Sigmoid colon (tissue), 7 donors: ENCODE data around the gene ALPI. TPM values are rescaled to one million over a fixed set of nuclear protein-coding genes. Genes with fewer than 3 reads are reported as not detected.
A peak's percentile ranks its signal among the peaks of the same experiment; 100 is the strongest.

Source experiments
- DNase-seq: peaks from one replicate; pipeline ENCODE4 v3.0.0-alpha.2; 2019
- H3K27ac ChIP-seq, 4 donors: fragments of 200-600 bp; sonication (generic); one replicate each; pipeline ENCODE4 v1.5.1; 2016 to 2019; ENCODE audit warnings: mild to moderate bottlenecking in 1 of 4
- H3K27me3 ChIP-seq, 3 donors: fragments of 200-600 bp; sonication (generic); one replicate each; pipeline ENCODE4 v1.5.1; 2019; ENCODE audit warnings: mild to moderate bottlenecking in 1 of 3
- H3K36me3 ChIP-seq, 4 donors: fragments of 200-600 bp; sonication (generic); one replicate each; pipeline ENCODE4 v1.5.1; 2016 to 2019
- H3K4me1 ChIP-seq, 4 donors: fragments of 200-600 bp; sonication (generic); one replicate each; pipeline ENCODE4 v1.5.1; 2017 to 2019
- H3K4me3 ChIP-seq, 4 donors: fragments of 200-600 bp; sonication (generic); one replicate each; pipeline ENCODE4 v1.5.1; 2017 to 2019; ENCODE audit warnings: mild to moderate bottlenecking in 2 of 4, moderate library complexity in 1 of 4
- H3K9me3 ChIP-seq, 4 donors: fragments of 200-600 bp in 3 of 4; sonication (generic) in 3 of 4; one replicate each; pipeline versions ENCODE4 v1.5.1 to v1.6.1; 2013 to 2019
- EP300 ChIP-seq, 4 donors: sonication (generic); formaldehyde crosslinking; IDR thresholded peaks; one replicate each; pipeline ENCODE4 v1.6.1; 2017; ENCODE audit warnings: antibody characterized with exemption in 4 of 4
- POLR2A ChIP-seq, 2 donors: fragments of 450-650 bp; IDR thresholded peaks; one replicate each; pipeline ENCODE4 v1.6.1; 2016; ENCODE audit warnings: antibody characterized with exemption in 2 of 2, mild to moderate bottlenecking in 2 of 2, moderate library complexity in 2 of 2
- POLR2AphosphoS5 ChIP-seq, 4 donors: sonication (generic); formaldehyde crosslinking; IDR thresholded peaks; one replicate each; pipeline ENCODE4 v1.6.1; 2017; ENCODE audit warnings: antibody characterized with exemption in 4 of 4
- WGBS, 2 donors: extraction: QIAGEN DNeasy Blood & Tissue Kit; methylation state at CpG; one replicate each; pipeline ENCODE4 v1.1.7; 2013; 5-methylcytosine and 5-hydroxymethylcytosine counted together
- intact Hi-C: fragments of 100-400 bp; cut with DNase I; formaldehyde crosslinking; loops from one replicate; pipeline ENCODE4 v1.15.1; 2023
- polyA plus RNA-seq, 3 donors: library from polyadenylated mRNA; stranded (reverse); fragments of 200-250 nt; gene quantifications; one replicate each; pipeline ENCODE4 v1.2.3, GENCODE V29; 2013
- total RNA-seq, 4 donors: library from RNA; depleted of rRNA; stranded (reverse); fragments of >200 nt; gene quantifications; one replicate each; pipeline ENCODE4 v1.1.0, GENCODE V29; 2016
- TF ChIP-seq, protein P1 (sequence below), 4 experiments: fragments of 450-650 bp in 3 of 4; fragments of 200-600 bp in 1 of 4; IDR thresholded peaks; one replicate each; pipeline ENCODE4 v1.5.1; 2016 to 2019; ENCODE audit warnings: antibody characterized with exemption in 4 of 4, mild to moderate bottlenecking in 3 of 4, moderate library complexity in 2 of 4
- donor health status: healthy with polysubstance abuse.
- donor health status: Bipolar disorder and iron deficiency.
- donor health status: healthy.

ALPI gene
- total and polyA plus RNA-seq, 7 donors = 5.3 to 10.2 (median 7.2) TPM; not detected in 4

DNA sequence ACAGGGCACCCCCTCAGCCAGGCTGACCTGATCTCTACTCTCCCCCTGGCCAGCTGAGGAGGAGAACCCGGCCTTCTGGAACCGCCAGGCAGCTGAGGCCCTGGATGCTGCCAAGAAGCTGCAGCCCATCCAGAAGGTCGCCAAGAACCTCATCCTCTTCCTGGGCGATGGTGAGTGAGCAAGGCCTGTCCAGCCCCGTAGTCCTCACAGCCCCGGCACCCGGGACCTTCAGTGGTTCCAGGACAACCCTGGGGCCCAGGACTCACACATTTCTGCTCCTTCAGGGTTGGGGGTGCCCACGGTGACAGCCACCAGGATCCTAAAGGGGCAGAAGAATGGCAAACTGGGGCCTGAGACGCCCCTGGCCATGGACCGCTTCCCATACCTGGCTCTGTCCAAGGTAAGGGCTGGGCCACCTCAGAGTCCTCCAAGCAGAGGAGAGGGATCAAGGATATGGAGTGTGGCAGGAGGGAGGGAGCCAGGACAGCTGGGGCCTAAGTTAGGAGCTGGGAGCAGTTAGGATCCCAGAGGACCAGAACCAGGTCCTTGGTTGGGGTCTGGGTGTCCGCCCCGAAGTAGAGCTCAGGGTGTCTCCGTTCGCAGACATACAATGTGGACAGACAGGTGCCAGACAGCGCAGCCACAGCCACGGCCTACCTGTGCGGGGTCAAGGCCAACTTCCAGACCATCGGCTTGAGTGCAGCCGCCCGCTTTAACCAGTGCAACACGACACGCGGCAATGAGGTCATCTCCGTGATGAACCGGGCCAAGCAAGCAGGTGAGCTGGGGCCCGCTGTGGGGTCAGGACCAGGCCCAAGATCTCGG lies 555 bp downstream of the ALPI start:
- no peaks in the 10 kb centered on the region for H3K4me1 ChIP-seq
- H3K9me3 ChIP-seq = no peaks in the 10 kb centered on the region
- H3K27ac ChIP-seq = no peak overlapping the region
- TF ChIP-seq EP300 (IDR thresholded peaks at IDR 0.05) (no peak), POLR2AphosphoS5 (IDR thresholded peaks at IDR 0.05) (no peak), POLR2A (IDR thresholded peaks at IDR 0.05) (no peak)
- TF ChIP-seq, protein P1, sequence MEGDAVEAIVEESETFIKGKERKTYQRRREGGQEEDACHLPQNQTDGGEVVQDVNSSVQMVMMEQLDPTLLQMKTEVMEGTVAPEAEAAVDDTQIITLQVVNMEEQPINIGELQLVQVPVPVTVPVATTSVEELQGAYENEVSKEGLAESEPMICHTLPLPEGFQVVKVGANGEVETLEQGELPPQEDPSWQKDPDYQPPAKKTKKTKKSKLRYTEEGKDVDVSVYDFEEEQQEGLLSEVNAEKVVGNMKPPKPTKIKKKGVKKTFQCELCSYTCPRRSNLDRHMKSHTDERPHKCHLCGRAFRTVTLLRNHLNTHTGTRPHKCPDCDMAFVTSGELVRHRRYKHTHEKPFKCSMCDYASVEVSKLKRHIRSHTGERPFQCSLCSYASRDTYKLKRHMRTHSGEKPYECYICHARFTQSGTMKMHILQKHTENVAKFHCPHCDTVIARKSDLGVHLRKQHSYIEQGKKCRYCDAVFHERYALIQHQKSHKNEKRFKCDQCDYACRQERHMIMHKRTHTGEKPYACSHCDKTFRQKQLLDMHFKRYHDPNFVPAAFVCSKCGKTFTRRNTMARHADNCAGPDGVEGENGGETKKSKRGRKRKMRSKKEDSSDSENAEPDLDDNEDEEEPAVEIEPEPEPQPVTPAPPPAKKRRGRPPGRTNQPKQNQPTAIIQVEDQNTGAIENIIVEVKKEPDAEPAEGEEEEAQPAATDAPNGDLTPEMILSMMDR (IDR thresholded peaks at IDR 0.05) = no peak
- WGBS, 2 donors = 87 to 91% methylated on average over 27 of the region's 27 CpGs
- no peak overlapping the region for H3K4me3 ChIP-seq
- H3K36me3 ChIP-seq = no peaks in the 10 kb centered on the region
- peak; percentile 54 for DNase-seq
- H3K27me3 ChIP-seq = peaks cover 3 to 29% (median 7%) of the 10 kb centered on the region in 3 donors
- intact Hi-C loops = no loop called here

DNA sequence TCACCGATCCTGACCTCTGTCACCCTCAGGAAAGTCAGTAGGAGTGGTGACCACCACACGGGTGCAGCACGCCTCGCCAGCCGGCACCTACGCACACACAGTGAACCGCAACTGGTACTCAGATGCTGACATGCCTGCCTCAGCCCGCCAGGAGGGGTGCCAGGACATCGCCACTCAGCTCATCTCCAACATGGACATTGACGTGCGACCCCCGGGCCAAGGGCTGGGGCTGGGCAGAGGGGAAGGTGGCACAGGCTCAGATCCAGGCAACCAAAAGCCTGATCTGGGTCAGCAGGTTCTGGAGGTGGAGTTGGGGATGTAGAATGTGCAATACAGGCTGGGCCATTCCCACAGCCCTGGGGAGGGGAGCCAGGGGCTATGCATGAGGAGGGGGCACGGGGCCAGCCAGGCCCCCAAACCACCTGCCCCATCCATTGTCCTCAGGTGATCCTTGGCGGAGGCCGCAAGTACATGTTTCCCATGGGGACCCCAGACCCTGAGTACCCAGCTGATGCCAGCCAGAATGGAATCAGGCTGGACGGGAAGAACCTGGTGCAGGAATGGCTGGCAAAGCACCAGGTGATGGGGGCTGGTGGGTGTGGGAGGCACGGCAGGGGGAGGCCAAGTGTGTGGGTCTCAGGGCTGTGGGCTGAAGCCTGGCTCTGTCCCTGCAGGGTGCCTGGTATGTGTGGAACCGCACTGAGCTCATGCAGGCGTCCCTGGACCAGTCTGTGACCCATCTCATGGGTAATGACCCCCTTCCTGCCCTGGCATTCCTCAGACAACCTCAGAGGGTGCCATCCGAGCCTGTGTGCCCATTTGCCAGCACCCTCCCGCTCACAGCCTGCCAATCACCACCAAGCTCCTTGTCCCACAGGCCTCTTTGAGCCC lies 1.4 kb downstream of the ALPI start:
- Histone ChIP-seq H3K4me3 (no peak overlapping the region), H3K27ac (no peak overlapping the region), H3K27me3 (peaks cover 3 to 35% (median 7%) of the 10 kb centered on the region in 3 donors), H3K9me3 (no peaks in the 10 kb centered on the region), H3K36me3 (no peaks in the 10 kb centered on the region), H3K4me1 (no peaks in the 10 kb centered on the region)
- no peak for TF ChIP-seq EP300 (IDR thresholded peaks at IDR 0.05)
- TF ChIP-seq, protein P1 (IDR thresholded peaks at IDR 0.05) = no peak
- 90 to 92% methylated on average over 21 of the region's 21 CpGs for WGBS, 2 donors
- peak; percentile 54 for DNase-seq
- intact Hi-C loops = no loop called here

DNA sequence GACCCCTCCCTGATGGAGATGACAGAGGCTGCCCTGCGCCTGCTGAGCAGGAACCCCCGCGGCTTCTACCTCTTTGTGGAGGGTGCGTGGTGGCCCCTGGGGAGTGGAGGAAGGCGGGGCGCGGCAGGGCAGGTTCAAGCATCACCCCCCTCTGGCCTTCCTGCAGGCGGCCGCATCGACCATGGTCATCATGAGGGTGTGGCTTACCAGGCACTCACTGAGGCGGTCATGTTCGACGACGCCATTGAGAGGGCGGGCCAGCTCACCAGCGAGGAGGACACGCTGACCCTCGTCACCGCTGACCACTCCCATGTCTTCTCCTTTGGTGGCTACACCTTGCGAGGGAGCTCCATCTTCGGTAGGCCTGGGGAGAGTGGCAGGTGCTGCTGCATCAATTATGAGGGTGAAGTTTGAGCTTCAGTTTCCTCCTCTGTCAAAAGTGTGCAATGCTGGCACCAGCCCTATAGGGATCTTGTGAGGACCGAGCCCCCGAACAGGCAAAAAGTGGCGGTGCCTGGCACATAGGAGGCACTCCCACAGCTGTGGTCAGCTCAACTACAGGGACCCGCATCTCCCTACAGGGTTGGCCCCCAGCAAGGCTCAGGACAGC lies 2.2 kb downstream of the ALPI start:
- DNase-seq = peak; percentile 57
- H3K27me3 ChIP-seq = peaks cover 3 to 35% (median 7%) of the 10 kb centered on the region in 3 donors
- WGBS, 2 donors = 86 to 90% methylated on average over 25 of the region's 25 CpGs
- no peaks in the 10 kb centered on the region for H3K36me3 ChIP-seq
- H3K9me3 ChIP-seq = no peaks in the 10 kb centered on the region
- H3K27ac ChIP-seq = no peak overlapping the region
- no peaks in the 10 kb centered on the region for H3K4me1 ChIP-seq
- no peak overlapping the region for H3K4me3 ChIP-seq
- TF ChIP-seq EP300 (IDR thresholded peaks at IDR 0.05) = no peak
- intact Hi-C loops = no loop called here

DNA sequence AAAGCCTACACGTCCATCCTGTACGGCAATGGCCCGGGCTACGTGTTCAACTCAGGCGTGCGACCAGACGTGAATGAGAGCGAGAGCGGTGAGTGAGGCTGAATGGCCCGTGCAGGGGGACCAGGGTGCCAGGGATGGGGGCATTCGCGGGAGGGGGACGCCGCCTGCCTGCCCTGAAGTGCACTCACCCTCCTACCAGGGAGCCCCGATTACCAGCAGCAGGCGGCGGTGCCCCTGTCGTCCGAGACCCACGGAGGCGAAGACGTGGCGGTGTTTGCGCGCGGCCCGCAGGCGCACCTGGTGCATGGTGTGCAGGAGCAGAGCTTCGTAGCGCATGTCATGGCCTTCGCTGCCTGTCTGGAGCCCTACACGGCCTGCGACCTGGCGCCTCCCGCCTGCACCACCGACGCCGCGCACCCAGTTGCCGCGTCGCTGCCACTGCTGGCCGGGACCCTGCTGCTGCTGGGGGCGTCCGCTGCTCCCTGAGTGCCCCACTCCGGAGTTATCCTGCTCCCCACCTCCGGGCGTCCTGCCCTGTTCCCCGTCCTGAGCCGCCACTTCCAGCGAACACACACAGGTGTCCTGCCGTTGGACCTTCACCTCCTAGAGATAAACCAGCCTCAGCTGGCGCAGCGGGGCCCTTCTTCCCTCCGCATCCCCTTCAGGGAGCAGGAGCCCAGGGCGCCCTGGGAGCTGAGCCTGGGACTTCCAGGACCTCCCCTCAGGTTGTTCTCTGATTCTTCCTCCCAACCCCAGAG lies 2.9 kb downstream of the ALPI start:
- H3K4me3 ChIP-seq = no peak overlapping the region
- peak; percentile 40 for DNase-seq
- no peaks in the 10 kb centered on the region for H3K9me3 ChIP-seq
- no peak overlapping the region for H3K27ac ChIP-seq
- no peaks in the 10 kb centered on the region for H3K4me1 ChIP-seq
- peaks cover 3 to 35% (median 7%) of the 10 kb centered on the region in 3 donors for H3K27me3 ChIP-seq
- TF ChIP-seq POLR2AphosphoS5 (IDR thresholded peaks at IDR 0.05) (no peak), EP300 (IDR thresholded peaks at IDR 0.05) (no peak), POLR2A (IDR thresholded peaks at IDR 0.05) (no peak)
- TF ChIP-seq, protein P1 (IDR thresholded peaks at IDR 0.05) = no peak
- no peaks in the 10 kb centered on the region for H3K36me3 ChIP-seq
- intact Hi-C loops = no loop called here
- 71 to 72% methylated on average over 56 of the region's 56 CpGs for WGBS, 2 donors
